A549 (cell line): ENCODE measurements around the gene ZNF804B. TPM values are rescaled to one million over a fixed set of nuclear protein-coding genes. Genes with fewer than 3 reads are reported as not detected.

Source experiments
- ATAC-seq, 2 experiments: fragments of 200-7000 bp in 1 of 2; fragments of >200 bp in 1 of 2; cut with Nextera tagmentation in 1 of 2; cut with Tn5 transposase in 1 of 2; 3 replicates each; pipeline versions ENCODE4 v1.8.0 to v1.9.1; 2018 to 2020; ENCODE audit warnings: mild to moderate bottlenecking in 1 of 2, moderate library complexity in 1 of 2
- CTCF ChIA-PET: fragments of 300-600 bp; sonication (Branson Sonifier 250); formaldehyde crosslinking; extraction: SDS; loops from one replicate; lab custom pipeline; 2021; ENCODE audit warnings: antibody characterized with exemption, inconsistent platforms; lab: Yijun Ruan, JAX
- POLR2A ChIA-PET: fragments of 350-600 bp; formaldehyde crosslinking; extraction: SDS; loops from one replicate; lab custom pipeline; 2021; ENCODE audit warnings: antibody characterized with exemption, inconsistent platforms; lab: Yijun Ruan, JAX
- DNase-seq, 2 experiments: peaks; one replicate each; pipeline versions ENCODE4 v3.0.0 to v3.0.0-alpha.2; 2011 to 2016; ENCODE audit warnings: low read depth in 1 of 2, low spot score in 1 of 2
- FAIRE-seq: peaks from 2 replicates; lab custom pipeline; 2011; peaks lifted over from hg19 to GRCh38; lab: Jason Lieb, UNC
- H3K27ac ChIP-seq, 2 experiments: fragments of >200 bp; sonication (Bioruptor Twin); formaldehyde crosslinking; 3 replicates each; pipeline ENCODE4 v1.5.1; 2016 to 2017
- H3K4me1 ChIP-seq: fragments of >200 bp; sonication (Bioruptor Twin); formaldehyde crosslinking; 3 replicates; pipeline ENCODE4 v1.6.1; 2016
- H3K4me2 ChIP-seq: fragments of >200 bp; sonication (Bioruptor Twin); formaldehyde crosslinking; 3 replicates; pipeline ENCODE4 v1.6.1; 2016
- H3K4me3 ChIP-seq: fragments of >200 bp; sonication (Bioruptor Twin); formaldehyde crosslinking; 3 replicates; pipeline ENCODE4 v1.5.1; 2016
- H3K9me3 ChIP-seq: fragments of >200 bp; sonication (Bioruptor Twin); formaldehyde crosslinking; 3 replicates; pipeline ENCODE4 v1.6.1; 2016
- BHLHE40 ChIP-seq: IDR thresholded peaks from 2 replicates; pipeline ENCODE4 v1.6.1; 2012; ENCODE audit warnings: low read depth, low read length, inconsistent platforms
- CBX2 ChIP-seq: fragments of 200-600 bp; sonication (generic); IDR thresholded peaks from 2 replicates; pipeline ENCODE4 v1.6.1; 2016; ENCODE audit warnings: low read depth, mild to moderate bottlenecking, borderline replicate concordance
- CHD2 ChIP-seq: fragments of 150-350 bp; IDR thresholded peaks from 2 replicates; pipeline ENCODE4 v1.6.1; 2014; ENCODE audit warnings: low read length; ENCODE audit not compliant: partially characterized antibody
- CHD4 ChIP-seq: fragments of 200-600 bp; sonication (generic); IDR thresholded peaks from 2 replicates; pipeline ENCODE4 v1.6.1; 2016; ENCODE audit warnings: antibody characterized with exemption, mild to moderate bottlenecking, borderline replicate concordance
- EHF ChIP-seq: fragments of 250-450 bp; sonication (Bioruptor Pico); IDR thresholded peaks from 2 replicates; pipeline ENCODE4 v1.5.0; 2020; ENCODE audit warnings: mild to moderate bottlenecking
- EHMT2 ChIP-seq: fragments of 200-600 bp; sonication (generic); IDR thresholded peaks from 2 replicates; pipeline ENCODE4 v1.6.1; 2016; ENCODE audit warnings: antibody characterized with exemption, low read depth, mild to moderate bottlenecking, moderate library complexity
- HES2 ChIP-seq: fragments of >200 bp; sonication (Bioruptor Twin); formaldehyde crosslinking; IDR thresholded peaks from 2 replicates; pipeline ENCODE4 v1.6.1; 2016
- HEYL ChIP-seq: fragments of 250-450 bp; sonication (Bioruptor Pico); IDR thresholded peaks from 2 replicates; pipeline ENCODE4 v1.8.0; 2021; ENCODE audit warnings: mild to moderate bottlenecking, moderate library complexity
- HOXA7 ChIP-seq: fragments of 250-450 bp; sonication (Bioruptor Pico); IDR thresholded peaks from 2 replicates; pipeline ENCODE4 v1.5.0; 2020; ENCODE audit warnings: mild to moderate bottlenecking, moderate library complexity
- HOXB5 ChIP-seq: fragments of 250-450 bp; sonication (Bioruptor Pico); IDR thresholded peaks from 2 replicates; pipeline ENCODE4 v1.5.0; 2020; ENCODE audit warnings: mild to moderate bottlenecking, moderate library complexity
- JUNB ChIP-seq: fragments of >200 bp; sonication (Bioruptor Twin); formaldehyde crosslinking; IDR thresholded peaks from 2 replicates; pipeline ENCODE4 v1.6.1; 2016
- MAX ChIP-seq: IDR thresholded peaks from 2 replicates; pipeline ENCODE4 v1.6.1; 2012
- MAZ ChIP-seq: fragments of 150-350 bp; IDR thresholded peaks from 2 replicates; pipeline ENCODE4 v1.6.1; 2014; ENCODE audit warnings: antibody characterized with exemption, low read depth, low read length, borderline replicate concordance
- MYC ChIP-seq: IDR thresholded peaks from 2 replicates; pipeline ENCODE4 v1.6.1; 2012; ENCODE audit warnings: mild to moderate bottlenecking, inconsistent platforms, low read length, improper control_type of control experiment, borderline replicate concordance
- NPAS2 ChIP-seq: fragments of 250-450 bp; sonication (Bioruptor Pico); IDR thresholded peaks from 2 replicates; pipeline ENCODE4 v1.8.0; 2022; ENCODE audit warnings: mild to moderate bottlenecking, moderate library complexity, borderline replicate concordance
- NR3C1 ChIP-seq: fragments of >200 bp; sonication (Bioruptor Twin); formaldehyde crosslinking; IDR thresholded peaks from 3 replicates; pipeline ENCODE4 v1.6.1; 2017
- PHF8 ChIP-seq: fragments of 200-600 bp; sonication (generic); IDR thresholded peaks from 2 replicates; pipeline ENCODE4 v1.6.1; 2016; ENCODE audit warnings: low read depth, mild to moderate bottlenecking, antibody characterized with exemption, moderate library complexity, borderline replicate concordance
- POLR2AphosphoS2 ChIP-seq: conservative IDR thresholded peaks from 2 replicates; pipeline ENCODE4 v1.6.1; 2012; ENCODE audit warnings: low read length, improper control_type of control experiment, inconsistent platforms
- RAD21 ChIP-seq, 2 experiments: fragments of >200 bp in 1 of 2; sonication (Bioruptor Twin) in 1 of 2; formaldehyde crosslinking in 1 of 2; IDR thresholded peaks in 1 of 2; conservative IDR thresholded peaks in 1 of 2; 2 replicates in 1 of 2; 3 replicates in 1 of 2; pipeline ENCODE4 v1.6.1; 2012 to 2018; ENCODE audit warnings: inconsistent platforms in 1 of 2
- RARB ChIP-seq: fragments of 250-450 bp; sonication (Bioruptor Pico); IDR thresholded peaks from 2 replicates; pipeline ENCODE4 v1.8.0; 2021; ENCODE audit warnings: mild to moderate bottlenecking, moderate library complexity
- RNF2 ChIP-seq: fragments of 200-600 bp; sonication (generic); IDR thresholded peaks from 2 replicates; pipeline ENCODE4 v1.6.1; 2016; ENCODE audit warnings: low read depth, mild to moderate bottlenecking, antibody characterized with exemption, moderate library complexity, borderline replicate concordance
- TFCP2L1 ChIP-seq: fragments of 250-450 bp; sonication (Bioruptor Pico); IDR thresholded peaks from 2 replicates; pipeline ENCODE4 v1.5.0; 2021; ENCODE audit warnings: mild to moderate bottlenecking
- WGBS: methylation state at CpG from one replicate; pipeline ENCODE4 v1.1.6; 2017; ENCODE audit errors: missing lambda C conversion rate; 5-methylcytosine and 5-hydroxymethylcytosine counted together
- polyA plus RNA-seq, 4 experiments: library from polyadenylated mRNA; depleted of rRNA in 3 of 4; stranded (reverse); fragments of >200 nt; fragmentation: RNase III in 1 of 4; extraction: RNeasy Plus Mini Kit Qiagen cat#74134 plus additional on column Dnase treatment in 1 of 4; gene quantifications; 2 replicates in 3 of 4; 3 replicates in 1 of 4; pipeline ENCODE4 v1.2.3, GENCODE V29; 2011 to 2017
- TF ChIP-seq, protein P1 (sequence below): fragments of >200 bp; sonication (Bioruptor Twin); formaldehyde crosslinking; IDR thresholded peaks from 3 replicates; pipeline ENCODE4 v1.6.1; 2016
- TF ChIP-seq, protein P2 (sequence below): fragments of 250-450 bp; sonication (Bioruptor Pico); IDR thresholded peaks from 2 replicates; pipeline ENCODE4 v1.5.0; 2020; ENCODE audit warnings: low read depth, mild to moderate bottlenecking, moderate library complexity

Gene ZNF804B
- polyA plus RNA-seq, 2 of the 4 experiments (the other 2 are of a cell fraction) = not detected

- Histone ChIP-seq H3K9me3 (no peaks in the 10 kb centered on the region), H3K4me2 (no peak overlapping the region), H3K4me1 (no peaks in the 10 kb centered on the region), H3K4me3 (no peak overlapping the region), H3K27ac (no peak overlapping the region)
- ATAC-seq = no peak
- DNase-seq = no peak
- ChIA-PET CTCF (interaction anchor here (1.0 kb wide), 1 partner anchor 27 kb away, joined by 3 read pairs; no protein-coding TSS in a partner anchor), POLR2A (no interaction called here)
- FAIRE-seq = no peak
- 5% methylated on average over 2 of the region's 2 CpGs for WGBS
- TF ChIP-seq POLR2AphosphoS2 (no peak), TFCP2L1 (CRISPR knock-in tag) (no peak), MYC (no peak), EHF (no peak), RARB (no peak), EHMT2 (no peak), HES2 (no peak), HEYL (CRISPR knock-in tag) (no peak)
- TF ChIP-seq, protein P1, sequence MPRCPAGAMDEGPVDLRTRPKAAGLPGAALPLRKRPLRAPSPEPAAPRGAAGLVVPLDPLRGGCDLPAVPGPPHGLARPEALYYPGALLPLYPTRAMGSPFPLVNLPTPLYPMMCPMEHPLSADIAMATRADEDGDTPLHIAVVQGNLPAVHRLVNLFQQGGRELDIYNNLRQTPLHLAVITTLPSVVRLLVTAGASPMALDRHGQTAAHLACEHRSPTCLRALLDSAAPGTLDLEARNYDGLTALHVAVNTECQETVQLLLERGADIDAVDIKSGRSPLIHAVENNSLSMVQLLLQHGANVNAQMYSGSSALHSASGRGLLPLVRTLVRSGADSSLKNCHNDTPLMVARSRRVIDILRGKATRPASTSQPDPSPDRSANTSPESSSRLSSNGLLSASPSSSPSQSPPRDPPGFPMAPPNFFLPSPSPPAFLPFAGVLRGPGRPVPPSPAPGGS = no peak
Observed at GRCh38 chr7:88806280-88807037, 47.0 kb downstream of the ZNF804B start.

GRCh38 chr7:88818552-88818951 is 59.1 kb downstream of the ZNF804B start:
- ChIA-PET POLR2A (no interaction called here), CTCF (no interaction called here)
- DNase-seq (no peak), ATAC-seq (no peak), FAIRE-seq (no peak)
- Histone ChIP-seq H3K4me1 (no peaks in the 10 kb centered on the region), H3K9me3 (no peaks in the 10 kb centered on the region), H3K27ac (no peak overlapping the region), H3K4me3 (no peak overlapping the region), H3K4me2 (no peak overlapping the region)
- TF ChIP-seq RAD21 (conservative IDR thresholded peaks at IDR 0.05 in 1 of 2, IDR thresholded peaks at IDR 0.05 in 1 of 2) (no peak), NR3C1 (no peak), HOXB5 (no peak), POLR2AphosphoS2 (no peak), NPAS2 (no peak)

DNA sequence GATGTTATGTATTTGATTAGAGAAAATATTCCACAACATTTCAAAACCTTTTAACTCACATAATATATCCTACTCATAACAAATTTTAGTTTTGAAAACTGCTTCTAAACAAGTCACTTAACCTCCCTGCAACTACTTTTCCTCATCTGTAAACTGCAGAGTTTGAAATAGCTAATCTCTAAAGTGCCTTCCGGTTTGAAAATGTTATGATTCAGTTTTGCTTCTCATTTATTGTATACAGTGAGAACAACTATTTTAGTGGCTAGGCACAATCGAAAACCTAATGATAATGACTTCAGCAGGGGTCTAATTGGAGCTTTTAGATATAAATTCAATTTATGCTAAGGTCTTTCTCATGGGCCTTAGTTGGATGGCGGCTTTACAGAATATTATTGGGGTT is 66.7 kb downstream of the ZNF804B start:
- no peak overlapping the region for H3K27ac ChIP-seq
- no peak for DNase-seq
- H3K4me2 ChIP-seq = no peak overlapping the region
- H3K4me3 ChIP-seq = no peak overlapping the region
- FAIRE-seq = no peak
- ChIA-PET CTCF (no interaction called here), POLR2A (no interaction called here)
- no peaks in the 10 kb centered on the region for H3K9me3 ChIP-seq
- TF ChIP-seq CBX2 = no peak
- no peak for TF ChIP-seq RNF2
- no peak for TF ChIP-seq HOXA7 (CRISPR knock-in tag)
- no peak for TF ChIP-seq TFCP2L1 (CRISPR knock-in tag)
- TF ChIP-seq CHD4 = no peak
- TF ChIP-seq, protein P2, sequence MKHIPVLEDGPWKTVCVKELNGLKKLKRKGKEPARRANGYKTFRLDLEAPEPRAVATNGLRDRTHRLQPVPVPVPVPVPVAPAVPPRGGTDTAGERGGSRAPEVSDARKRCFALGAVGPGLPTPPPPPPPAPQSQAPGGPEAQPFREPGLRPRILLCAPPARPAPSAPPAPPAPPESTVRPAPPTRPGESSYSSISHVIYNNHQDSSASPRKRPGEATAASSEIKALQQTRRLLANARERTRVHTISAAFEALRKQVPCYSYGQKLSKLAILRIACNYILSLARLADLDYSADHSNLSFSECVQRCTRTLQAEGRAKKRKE (CRISPR knock-in tag) = no peak
- no peak for TF ChIP-seq HOXB5
- TF ChIP-seq EHMT2 = no peak
- TF ChIP-seq CHD2 = no peak
- no peak for TF ChIP-seq NPAS2
- TF ChIP-seq PHF8 = no peak
- TF ChIP-seq JUNB = no peak
- TF ChIP-seq HES2 = no peak
- no peak for TF ChIP-seq HEYL (CRISPR knock-in tag)
- TF ChIP-seq MAX = no peak
- no peak for TF ChIP-seq MAZ
- TF ChIP-seq BHLHE40 = no peak
- no peak for TF ChIP-seq POLR2AphosphoS2
- no peaks in the 10 kb centered on the region for H3K4me1 ChIP-seq
- 5% methylated on average over 3 of the region's 3 CpGs for WGBS
- ATAC-seq = no peak
